ENCODE measurements around the gene MARCHF9.
"Not testable (repeated sequence)": the region's sequence is repeated elsewhere in the genome, so short reads cannot be mapped to it uniquely, and the experiment has no call there.

MARCHF9 gene

DNA sequence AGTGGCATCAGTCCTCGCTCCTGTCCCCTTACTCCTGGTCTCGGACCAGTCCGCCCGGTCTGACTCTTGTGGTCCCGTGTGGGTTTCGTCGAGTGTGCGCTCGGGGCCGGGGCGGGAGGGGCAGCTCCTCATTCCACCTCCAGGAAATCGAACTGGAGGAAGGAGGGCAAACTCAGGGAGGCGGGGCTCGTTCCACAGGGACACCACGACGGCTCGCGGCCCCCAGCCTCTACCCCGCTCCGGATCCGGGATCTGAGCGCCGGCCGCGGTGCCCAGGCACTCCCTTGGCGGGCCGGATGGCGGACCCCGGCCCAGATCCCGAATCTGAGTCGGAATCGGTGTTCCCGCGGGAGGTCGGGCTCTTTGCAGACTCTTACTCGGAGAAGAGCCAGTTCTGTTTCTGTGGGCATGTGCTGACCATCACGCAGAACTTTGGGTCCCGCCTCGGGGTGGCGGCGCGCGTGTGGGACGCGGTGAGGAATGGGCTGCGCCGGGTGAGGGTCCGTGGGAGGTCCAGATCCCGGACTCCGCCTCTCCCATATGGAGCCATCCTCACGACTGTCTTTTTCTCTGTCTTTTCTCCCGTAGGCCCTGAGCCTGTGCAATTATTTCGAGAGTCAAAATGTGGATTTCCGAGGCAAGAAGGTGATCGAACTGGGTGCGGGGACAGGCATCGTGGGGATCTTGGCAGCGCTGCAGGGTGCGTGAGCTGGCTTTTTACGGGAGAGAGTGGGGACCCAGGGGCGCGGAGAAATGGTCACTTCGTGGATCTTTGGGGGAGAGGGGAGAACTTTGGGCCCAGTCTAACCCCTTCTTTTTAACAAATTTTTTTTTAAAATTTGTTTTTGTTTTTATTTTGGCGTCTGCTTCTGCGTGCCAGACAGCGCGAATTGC is 17.8 kb downstream of the MARCHF9 start, which contains the start of gene EEF1AKMT3:
Gene EEF1AKMT3 (plus strand): TSS at position 186 of the 894 bp plus-strand sequence. CDS start 111 bp downstream, at position 297.
- peak; percentile 66 for DNase-seq

DNA sequence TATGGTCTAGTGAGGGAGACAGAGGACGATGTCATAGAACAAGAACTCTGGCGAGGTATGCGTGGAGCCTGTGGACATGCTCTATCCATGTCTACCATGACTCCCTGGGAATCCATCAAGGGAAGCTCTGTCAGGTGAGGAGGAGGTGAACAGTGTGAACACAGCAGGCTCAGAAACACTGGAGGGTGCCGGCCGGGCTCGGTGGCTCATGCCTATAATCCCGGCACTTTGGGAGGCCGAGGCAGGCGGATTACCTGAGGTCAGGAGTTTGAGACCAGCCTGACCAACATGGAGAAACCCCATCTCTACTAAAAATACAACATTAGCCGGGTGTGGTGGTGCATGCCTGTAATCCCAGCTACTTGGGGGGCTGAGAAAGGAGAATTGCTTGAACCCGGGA is 19.7 kb downstream of the MARCHF9 start:
- not testable (repeated sequence) for DNase-seq

DNA sequence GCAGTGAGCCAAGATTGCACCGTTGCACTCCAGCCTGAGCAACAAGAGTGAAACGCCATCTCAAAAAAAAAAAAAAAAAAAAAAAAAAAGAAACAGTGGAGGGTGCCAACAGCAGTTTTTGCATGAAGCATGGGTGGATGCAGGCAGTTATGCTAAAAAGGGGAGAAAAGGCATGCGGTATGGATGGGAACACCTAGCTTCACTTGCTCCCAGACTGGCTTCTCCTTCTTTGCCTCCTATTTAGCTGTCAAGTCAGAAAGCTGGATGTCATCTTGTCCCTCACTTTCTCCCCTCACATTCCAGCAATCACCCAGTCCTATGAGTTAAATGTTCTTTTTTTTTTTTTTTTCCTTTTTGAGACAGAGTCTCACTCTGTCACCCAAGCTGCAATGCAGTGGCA is 20.1 kb downstream of the MARCHF9 start:
- DNase-seq, result no peak

DNA sequence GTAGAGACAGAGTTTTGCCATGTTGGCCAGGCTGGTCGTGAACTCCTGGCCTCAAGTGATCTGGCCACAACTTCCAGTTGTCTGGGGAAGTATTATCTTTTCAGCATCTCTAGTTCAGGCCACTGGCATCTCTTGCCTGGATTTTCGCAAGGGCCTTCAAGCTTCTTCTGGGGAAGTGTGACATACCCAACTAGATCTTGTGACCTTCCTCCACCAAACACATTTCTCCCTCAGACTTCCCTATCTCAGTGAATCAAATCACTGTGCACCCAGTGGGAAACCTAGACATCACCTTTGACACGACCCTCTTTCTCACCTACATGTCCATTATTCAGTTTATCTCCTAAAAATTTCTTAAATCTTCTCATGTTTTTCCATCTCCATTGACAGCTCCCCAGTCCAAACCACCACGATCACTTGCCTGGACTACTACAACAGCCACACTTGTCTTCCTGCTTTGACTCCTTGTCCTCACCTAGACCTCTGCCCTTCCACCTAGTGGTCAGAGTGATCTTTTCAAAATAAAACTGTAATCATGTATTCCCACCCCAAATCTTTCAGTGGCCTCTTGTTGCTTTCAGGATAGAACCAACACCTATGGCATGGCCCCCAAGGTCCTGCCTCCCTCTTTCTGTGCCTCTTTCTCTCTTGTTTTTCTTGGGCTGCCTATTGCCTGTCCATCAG is 20.8 kb downstream of the MARCHF9 start:
- no peak for DNase-seq

DNA sequence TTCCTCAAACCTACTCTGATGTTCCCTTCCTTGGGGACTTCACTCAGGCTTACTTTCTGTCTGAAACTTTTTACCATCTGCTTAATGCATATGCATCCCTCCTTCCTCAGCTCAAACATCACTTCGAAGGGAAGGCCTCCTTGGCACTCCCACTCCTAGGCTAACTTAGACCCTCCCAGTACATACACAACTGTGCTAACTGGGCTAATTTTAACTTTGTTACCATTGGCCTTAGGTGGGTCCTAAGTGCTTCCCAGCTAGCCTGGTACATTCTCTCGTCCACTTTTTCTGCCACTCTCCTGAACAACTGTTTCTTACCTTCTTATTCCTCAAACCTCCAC is 21.3 kb downstream of the MARCHF9 start:
- no peak for DNase-seq

DNA sequence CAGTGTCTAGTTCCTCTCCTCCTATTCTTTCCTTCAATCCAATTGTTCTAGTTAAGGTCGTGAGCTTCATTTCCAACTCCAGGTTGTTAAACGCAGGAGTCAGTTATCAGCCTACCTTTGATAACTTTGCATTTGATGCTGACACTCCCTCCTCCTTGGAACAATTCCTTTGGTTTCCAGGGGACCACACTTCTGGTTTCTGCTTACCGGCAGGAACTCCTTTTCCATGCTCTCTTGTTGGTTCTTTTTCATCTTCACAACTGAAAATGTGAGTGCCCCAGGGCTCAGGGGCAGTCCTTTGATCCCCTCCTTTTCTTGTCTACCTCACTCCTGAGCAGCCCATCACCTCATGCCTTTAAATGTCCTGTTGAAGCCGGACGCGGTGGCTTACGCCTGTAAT is 22.5 kb downstream of the MARCHF9 start:
- no peak for DNase-seq

DNA sequence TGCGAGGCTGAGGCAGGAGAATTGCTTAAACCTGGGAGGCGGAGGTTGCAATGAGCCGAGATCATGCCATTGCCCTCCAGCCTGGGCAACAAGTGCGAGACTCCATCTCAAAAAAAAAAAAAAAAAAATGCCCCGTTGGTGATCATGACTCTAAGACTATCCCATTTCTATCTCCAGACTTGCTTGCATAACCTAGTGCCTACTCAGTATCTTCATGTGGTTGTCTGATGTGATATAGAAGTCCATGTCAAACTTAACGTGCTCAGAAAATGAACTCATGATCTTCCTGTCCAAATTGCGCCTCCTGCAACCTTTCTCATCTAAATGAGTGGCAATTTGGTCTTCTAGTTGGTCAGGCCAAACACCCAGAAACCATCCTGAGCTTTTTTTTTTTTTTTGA is 23.0 kb downstream of the MARCHF9 start:
- DNase-seq, result no peak

DNA sequence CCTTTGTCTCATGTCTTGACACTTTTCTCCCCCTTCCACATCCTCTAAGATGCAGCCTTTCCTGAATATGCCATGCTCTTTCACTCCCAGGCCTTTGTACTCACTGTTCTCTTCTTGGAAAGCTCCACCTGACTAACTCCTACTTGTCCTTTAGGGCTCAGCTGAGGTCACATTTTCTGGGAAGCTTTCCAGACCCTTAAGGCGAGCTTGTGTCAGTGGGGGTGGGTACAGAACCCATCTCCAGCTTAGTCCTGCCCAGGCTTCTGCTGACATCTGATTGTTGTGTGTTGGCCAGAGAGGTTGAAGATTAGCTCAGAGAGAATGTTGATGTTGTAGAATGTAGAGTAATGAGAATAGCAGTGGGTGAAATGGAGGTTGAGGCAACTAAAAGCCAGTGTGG is 24.8 kb downstream of the MARCHF9 start:
- no peak for DNase-seq

DNA sequence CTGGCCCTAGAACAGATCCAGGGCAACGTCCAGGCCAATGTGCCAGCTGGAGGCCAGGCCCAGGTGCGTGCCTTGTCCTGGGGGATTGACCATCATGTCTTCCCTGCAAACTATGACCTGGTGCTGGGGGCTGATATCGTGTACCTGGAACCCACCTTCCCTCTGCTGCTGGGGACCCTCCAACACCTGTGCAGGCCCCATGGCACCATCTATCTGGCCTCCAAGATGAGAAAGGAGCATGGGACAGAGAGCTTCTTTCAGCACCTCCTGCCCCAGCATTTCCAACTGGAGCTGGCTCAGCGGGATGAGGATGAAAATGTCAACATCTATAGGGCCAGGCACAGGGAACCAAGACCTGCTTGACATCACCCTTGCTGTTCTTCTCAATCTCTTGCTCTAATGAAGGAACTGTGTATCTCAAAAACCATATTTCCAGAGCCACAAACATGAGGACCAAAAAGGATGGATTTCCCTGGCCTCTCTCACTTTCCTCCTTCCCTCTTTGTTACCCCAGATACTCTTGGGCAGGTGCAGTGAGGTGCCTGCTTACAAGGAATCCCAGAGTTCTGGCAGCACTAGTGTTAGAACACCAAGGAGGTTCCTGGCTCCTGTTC is 25.5 kb downstream of the MARCHF9 start:
- DNase-seq, result no peak

DNA sequence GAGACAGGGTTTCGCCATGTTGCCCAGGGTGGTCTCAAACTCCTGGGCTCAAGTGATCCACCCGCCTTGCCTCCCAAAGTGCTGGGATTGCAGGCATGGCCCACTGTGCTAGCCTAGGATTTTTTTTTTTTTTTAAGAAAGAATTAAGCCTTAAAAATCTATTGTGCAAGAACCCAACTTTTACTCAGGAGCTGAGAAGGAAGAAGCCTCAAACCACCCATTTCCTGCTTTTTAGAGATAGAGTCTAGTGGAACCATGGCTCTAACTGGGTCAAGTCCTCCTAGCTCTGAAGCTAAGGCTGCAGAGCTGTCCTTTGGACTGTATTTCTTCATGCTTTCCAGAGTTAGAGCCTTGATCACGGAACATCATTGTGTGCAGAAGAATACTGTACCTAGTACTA is 26.3 kb downstream of the MARCHF9 start:
- no peak for DNase-seq

DNA sequence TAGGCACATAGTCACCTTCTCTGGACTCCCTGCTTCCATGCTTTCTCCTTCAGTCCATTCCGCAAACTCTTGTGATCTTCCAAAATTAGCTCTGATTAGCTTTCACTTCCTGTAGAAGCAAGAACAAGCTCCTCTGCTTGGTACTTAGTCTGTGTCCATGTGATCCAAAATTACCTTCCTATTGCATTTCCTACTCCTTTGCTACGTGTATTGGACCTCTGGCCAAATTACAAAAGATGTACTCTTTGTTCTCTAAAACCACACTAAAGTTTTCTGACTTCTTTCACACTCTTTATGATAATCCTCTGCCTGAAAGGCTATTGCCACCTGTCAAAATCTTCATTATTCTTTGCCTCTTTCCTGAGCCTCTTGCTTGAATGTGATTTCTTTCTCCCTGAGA is 26.9 kb downstream of the MARCHF9 start:
- DNase-seq, result no peak

DNA sequence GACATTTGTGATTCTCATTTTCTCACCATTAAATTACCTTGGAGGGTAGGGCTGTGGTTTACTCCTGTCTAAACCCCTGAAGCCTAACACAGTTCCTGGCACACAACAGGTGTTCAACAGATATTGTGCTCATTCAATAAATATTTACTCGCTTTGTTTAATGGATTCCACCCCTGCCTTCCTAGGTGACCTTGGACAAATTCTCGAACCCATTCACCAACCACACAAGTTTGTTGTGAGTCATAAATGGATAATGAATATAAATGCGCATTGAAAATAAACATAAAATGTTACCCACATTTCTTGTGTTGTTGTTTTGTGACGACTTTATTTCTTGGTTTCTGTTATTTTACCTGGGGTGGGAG is 27.3 kb downstream of the MARCHF9 start:
- no peak for DNase-seq

DNA sequence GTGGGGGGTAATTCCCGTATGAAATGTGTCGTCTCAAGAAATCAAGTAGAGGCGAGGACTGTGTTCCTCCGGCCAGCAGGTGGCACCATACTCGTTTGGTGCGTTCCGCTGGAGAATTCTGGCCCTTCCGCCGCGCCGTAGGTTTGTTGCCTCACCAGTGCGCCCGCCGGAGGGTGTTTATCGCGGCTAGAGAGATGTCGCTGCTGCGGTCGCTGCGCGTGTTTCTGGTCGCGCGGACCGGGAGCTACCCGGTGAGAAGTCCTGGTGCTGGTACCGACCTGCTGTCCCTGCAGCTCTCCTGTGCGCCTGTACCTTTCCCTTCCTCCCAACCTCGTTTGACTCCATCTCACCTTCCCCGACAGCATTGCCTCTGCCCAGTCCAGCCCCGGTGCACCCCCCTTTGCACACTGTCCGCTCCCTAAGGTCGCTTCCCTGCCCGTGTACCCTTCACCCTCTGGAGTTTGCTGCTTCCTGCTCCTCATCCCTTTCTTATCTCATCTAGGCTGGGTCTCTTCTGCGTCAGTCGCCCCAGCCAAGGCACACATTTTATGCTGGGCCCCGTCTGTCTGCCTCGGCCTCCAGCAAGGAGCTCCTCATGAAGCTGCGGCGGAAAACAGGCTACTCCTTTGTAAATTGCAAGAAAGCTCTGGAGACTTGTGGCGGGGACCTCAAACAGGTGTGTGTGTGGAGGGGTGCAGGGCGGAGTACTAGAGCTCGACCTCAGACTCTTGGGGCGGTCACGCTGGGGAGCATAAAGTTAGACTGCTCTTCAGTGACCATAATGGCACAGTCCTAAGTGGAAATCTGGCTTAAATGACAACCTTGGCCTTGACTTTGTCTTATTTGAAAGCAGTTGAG is 27.9 kb downstream of the MARCHF9 start, which contains the start of gene TSFM:
Gene TSFM (plus strand): TSS at position 180 of the 858 bp plus-strand sequence. CDS start 15 bp downstream, at position 195.
- DNase-seq, result peak; percentile 99

DNA sequence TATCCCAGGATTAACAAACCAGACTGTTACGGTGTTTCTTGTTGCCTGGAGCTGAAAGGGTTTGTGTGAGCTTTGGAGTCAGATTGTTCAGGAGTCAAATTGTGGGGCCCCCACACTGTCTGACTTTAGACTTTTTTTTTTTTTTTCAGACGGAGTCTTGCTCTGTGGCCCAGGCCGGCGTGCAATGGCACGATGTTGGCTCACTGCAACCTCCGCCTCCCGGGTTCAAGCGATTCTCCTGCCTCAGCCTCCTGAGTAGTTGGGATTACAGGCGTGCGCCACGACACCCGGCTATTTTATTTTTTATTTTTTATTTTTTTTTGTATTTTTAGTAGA is 28.5 kb downstream of the MARCHF9 start:
- DNase-seq, result no peak

DNA sequence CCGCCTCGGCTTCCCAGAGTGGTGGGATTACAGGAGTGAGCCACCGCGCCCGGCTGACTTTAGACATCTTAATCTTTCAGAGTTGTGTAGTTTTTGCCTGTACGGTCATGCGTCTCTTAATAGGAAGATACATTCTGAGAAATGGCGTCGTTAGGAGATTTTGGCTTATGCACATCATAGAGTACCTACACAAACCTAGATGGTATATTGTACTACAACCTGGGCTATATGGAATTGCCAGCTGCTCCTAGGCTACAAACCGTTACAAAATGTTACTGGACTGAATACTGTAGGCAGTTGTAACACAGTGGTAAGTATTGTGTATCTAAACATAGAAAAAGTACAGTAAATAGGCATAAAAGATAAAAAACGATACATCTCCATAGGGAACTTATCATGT is 29.0 kb downstream of the MARCHF9 start:
- no peak for DNase-seq

DNA sequence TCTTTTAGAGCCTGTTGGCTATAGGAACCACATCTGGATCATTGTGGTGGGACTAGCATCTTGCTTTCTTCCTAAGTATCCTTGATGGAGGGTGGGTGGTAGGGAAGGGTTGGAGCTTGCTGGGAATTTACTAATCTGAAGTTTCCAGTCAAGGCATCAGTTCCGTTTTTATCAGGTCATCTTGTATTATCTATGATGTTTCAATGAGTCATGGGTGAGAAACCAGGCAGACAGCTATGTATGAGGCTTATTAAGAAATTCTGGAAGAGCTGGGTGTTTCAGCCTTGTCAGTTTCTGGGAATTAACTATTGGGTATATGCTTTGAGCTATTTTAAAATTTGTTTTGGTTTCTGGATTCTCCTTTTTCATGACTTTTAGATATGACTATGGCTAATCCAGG is 39.0 kb downstream of the MARCHF9 start:
- no peak for DNase-seq

DNA sequence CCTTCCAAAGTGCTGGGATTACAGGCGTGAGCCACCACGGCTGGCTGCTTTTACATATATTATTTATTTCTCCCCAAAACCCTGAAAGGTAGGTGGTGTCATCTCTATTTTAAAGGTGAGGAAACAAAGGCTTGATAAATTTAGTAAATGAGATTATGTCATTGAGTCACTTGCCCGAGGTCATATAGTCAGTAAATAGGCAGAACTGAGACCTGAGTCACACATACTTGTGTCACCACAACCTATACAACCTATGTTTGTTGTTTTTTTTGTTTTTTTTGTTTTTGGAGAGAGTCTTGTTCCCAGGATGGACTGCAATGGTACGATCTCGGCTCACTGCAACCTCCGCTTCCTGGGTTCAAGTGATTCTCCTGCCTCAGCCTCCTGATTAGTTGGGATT is 40.5 kb downstream of the MARCHF9 start:
- no peak for DNase-seq

DNA sequence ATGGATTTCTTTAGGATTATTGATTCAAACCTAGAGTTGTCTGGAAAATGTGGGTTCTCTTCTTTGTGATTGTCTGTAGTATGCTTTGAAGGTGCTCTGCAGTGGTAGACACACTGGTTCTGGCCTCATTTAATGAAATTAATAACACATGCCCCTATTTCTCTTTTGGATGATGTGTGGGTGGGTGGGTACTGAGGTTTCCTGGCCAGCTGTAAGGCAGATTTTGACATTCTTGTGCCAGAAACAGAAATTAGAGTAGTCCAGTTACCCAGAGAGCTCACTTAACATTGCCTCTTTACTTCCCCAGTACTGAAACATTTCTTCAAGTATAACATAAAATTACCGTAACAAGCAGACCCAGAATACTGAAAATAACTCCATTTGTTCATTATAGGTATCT is 42.1 kb downstream of the MARCHF9 start:
- DNase-seq, result no peak

DNA sequence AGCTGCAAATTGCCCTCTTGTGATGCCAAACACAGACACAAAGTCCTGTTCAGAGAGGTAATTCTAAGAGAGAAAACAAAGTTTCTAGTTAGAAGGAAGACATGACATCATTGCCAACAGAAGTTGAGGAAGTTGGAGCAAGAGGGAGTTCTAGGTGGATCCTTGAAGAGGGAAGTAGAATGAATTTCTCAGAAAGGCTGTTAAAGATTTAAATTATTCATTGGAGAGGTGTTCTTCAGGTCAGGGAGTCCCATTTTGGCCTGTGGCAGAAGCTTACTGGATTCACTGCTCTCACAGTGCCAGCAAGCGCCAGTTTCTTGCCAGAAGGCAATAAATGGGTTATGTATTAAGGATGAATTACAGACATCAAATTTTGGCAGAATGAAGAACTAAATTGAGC is 43.0 kb downstream of the MARCHF9 start:
- no peak for DNase-seq

DNA sequence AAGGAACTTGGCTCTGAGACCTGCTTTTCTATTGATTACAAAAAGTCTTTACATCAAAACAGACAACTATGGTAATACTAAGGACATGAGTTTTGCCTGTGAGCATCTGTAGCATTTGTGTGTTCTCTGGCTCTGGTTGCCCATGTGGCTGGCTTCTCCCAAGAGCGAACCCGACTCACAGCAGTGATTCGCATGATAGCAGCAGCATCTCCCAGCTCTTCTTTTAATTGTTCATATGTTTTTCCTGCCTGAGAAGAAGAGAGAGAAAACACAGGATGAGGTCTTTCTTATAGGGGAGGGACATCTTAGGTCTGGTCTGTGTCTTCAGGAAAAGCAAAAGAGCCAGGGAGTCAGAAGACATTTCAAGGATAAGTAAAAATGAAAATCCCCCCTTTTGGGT is 46.1 kb downstream of the MARCHF9 start:
- DNase-seq, result no peak

DNA sequence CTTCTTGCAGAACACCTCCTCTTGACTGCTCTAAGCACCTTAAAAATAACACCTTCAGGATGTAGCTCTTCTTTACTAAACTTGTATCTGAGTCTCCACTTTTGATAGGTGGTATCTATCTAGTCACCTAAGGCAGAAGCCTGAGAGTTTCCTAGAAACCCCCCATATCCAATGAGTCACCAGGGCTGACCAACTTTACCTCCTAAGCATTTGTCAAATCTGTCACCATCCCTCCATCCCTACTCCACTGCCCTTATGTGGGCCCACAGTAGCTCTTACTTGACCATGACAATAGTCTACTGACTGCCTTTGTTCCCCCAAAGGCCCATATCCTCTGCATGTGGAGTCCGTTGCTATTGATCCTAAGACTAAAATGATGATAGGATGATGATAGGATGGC is 47.7 kb downstream of the MARCHF9 start:
- no peak for DNase-seq

DNA sequence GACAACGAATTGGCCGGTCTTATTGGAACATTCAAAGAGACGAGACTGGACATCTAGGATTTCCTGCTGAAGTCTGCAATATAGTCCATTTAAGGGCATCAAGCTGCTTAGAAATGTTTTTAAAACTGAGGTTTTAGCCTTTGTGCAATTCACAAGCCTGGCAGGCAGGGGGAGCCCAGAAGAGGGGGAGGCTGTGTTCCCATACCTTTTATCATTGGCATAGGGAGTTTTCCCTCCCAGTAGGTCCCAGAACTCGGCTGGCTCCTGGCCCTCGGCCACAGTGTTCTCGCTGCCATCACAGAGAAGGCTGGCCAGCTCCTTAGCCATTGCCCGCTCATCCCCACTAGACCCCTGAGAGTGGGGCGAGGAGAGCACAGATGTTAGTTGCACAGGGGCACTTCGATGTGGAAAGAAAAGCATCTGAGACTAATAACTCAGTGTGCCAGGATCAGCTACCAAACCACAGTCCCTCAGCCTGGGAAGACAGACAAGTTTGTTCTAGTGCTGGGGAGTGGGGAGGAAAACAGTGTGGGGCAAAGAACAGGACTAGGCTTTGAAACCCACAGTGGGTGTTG is 48.5 kb downstream of the MARCHF9 start:
- peak; percentile 33 for DNase-seq

DNA sequence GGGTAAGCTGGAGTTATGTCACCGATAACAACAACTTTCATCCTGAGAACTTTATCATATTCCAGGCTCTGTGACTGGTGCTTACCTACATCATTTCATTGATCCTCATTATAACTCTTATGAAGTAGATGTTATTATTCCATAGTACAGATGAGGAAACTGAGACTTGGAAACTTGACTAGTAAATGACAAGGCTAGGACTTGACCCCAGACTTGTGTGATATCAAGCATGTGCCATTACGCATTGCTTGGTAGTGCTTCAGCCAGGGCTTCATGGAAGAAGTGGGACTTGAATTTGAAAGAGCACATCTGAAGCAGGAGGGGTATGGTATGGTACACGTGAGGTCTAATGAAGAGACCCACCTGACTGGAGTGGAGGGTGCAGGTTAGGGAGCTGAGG is 51.8 kb downstream of the MARCHF9 start:
- DNase-seq, result no peak
